Trophoblast cell (in vitro differentiated cells and primary cell): ENCODE data around the gene TENM4.

Source experiments
- DNase-seq, 2 donors: peaks; one replicate each; pipeline ENCODE4 v3.0.0-alpha.2; 2016
- H2AFZ ChIP-seq: 2 replicates; pipeline ENCODE4 v1.6.1; 2013; ENCODE audit warnings: low read length, moderate library complexity, mild to moderate bottlenecking; ENCODE audit not compliant: insufficient read depth, poor library complexity
- H2AK5ac ChIP-seq: 2 replicates; pipeline ENCODE4 v1.6.1; 2013; ENCODE audit warnings: mild to moderate bottlenecking, low read length
- H2BK120ac ChIP-seq: 2 replicates; pipeline ENCODE4 v1.6.1; 2013; ENCODE audit warnings: low read length, mild to moderate bottlenecking, moderate library complexity; ENCODE audit not compliant: insufficient read depth, poor library complexity
- H2BK12ac ChIP-seq: 2 replicates; pipeline ENCODE4 v1.6.1; 2013; ENCODE audit warnings: mild to moderate bottlenecking, low read length, moderate library complexity
- H2BK5ac ChIP-seq: 2 replicates; pipeline ENCODE4 v1.6.1; 2013; ENCODE audit warnings: low read length, low read depth, moderate library complexity, mild to moderate bottlenecking; ENCODE audit not compliant: poor library complexity
- H3K14ac ChIP-seq: 2 replicates; pipeline ENCODE4 v1.6.1; 2013; ENCODE audit warnings: mild to moderate bottlenecking, low read length
- H3K18ac ChIP-seq: 2 replicates; pipeline ENCODE4 v1.6.1; 2013; ENCODE audit warnings: mild to moderate bottlenecking, low read length
- H3K23ac ChIP-seq: 2 replicates; pipeline ENCODE4 v1.6.1; 2013; ENCODE audit warnings: low read length
- H3K27ac ChIP-seq: 2 replicates; pipeline ENCODE4 v1.5.1; 2013; ENCODE audit warnings: low read depth, mild to moderate bottlenecking, inconsistent platforms, low read length, moderate library complexity
- H3K27me3 ChIP-seq: 2 replicates; pipeline ENCODE4 v1.6.1; 2013; ENCODE audit warnings: inconsistent platforms, mild to moderate bottlenecking, low read length, moderate library complexity; ENCODE audit not compliant: insufficient read depth
- H3K36me3 ChIP-seq, 2 experiments: 1 replicate in 1 of 2; 2 replicates in 1 of 2; pipeline ENCODE4 v1.6.1; 2013; ENCODE audit warnings: low read length in 2 of 2, mild to moderate bottlenecking in 2 of 2, moderate library complexity in 1 of 2; ENCODE audit not compliant: insufficient read depth in 2 of 2, control insufficient read depth in 1 of 2
- H3K4ac ChIP-seq: 2 replicates; pipeline ENCODE4 v1.6.1; 2013; ENCODE audit warnings: low read depth, mild to moderate bottlenecking, low read length, moderate library complexity
- H3K4me1 ChIP-seq, 2 experiments: 1 replicate in 1 of 2; 2 replicates in 1 of 2; pipeline ENCODE4 v1.6.1; 2013; ENCODE audit warnings: low read length in 2 of 2, mild to moderate bottlenecking in 2 of 2, moderate library complexity in 1 of 2; ENCODE audit not compliant: insufficient read depth in 2 of 2, control insufficient read depth in 1 of 2
- H3K4me2 ChIP-seq: 2 replicates; pipeline ENCODE4 v1.6.1; 2013; ENCODE audit warnings: inconsistent platforms, mild to moderate bottlenecking, low read length, moderate library complexity
- H3K4me3 ChIP-seq: 2 replicates; pipeline ENCODE4 v1.5.1; 2013; ENCODE audit warnings: mild to moderate bottlenecking, low read depth, low read length, inconsistent platforms
- H3K79me1 ChIP-seq: one replicate; pipeline ENCODE4 v1.6.1; 2013; ENCODE audit warnings: low read length
- H3K79me2 ChIP-seq: 2 replicates; pipeline ENCODE4 v1.6.1; 2013; ENCODE audit warnings: low read length, mild to moderate bottlenecking; ENCODE audit not compliant: control insufficient read depth, insufficient read depth, poor library complexity
- H3K9ac ChIP-seq: 2 replicates; pipeline ENCODE4 v1.6.1; 2013; ENCODE audit warnings: mild to moderate bottlenecking, low read length
- H3K9me3 ChIP-seq: 2 replicates; pipeline ENCODE4 v1.6.1; 2013; ENCODE audit warnings: low read depth, mild to moderate bottlenecking, control low read depth, inconsistent platforms, low read length; ENCODE audit not compliant: insufficient read depth
- H4K12ac ChIP-seq: 2 replicates; pipeline ENCODE4 v1.6.1; 2013; ENCODE audit warnings: low read depth, mild to moderate bottlenecking, low read length, moderate library complexity
- H4K8ac ChIP-seq: 2 replicates; pipeline ENCODE4 v1.6.1; 2013; ENCODE audit warnings: low read depth, mild to moderate bottlenecking, low read length, moderate library complexity
- H4K91ac ChIP-seq: one replicate; pipeline ENCODE4 v1.6.1; 2013; ENCODE audit warnings: low read depth, mild to moderate bottlenecking, low read length, moderate library complexity
- WGBS: extraction: QIAGEN DNeasy Blood & Tissue Kit; methylation state at CpG from one replicate; pipeline ENCODE4 v1.1.7; 2013; ENCODE audit warnings: missing lambda C conversion rate; ENCODE audit not compliant: insufficient read length, insufficient coverage; ENCODE audit errors: extremely low coverage; 5-methylcytosine and 5-hydroxymethylcytosine counted together

Gene TENM4

DNA sequence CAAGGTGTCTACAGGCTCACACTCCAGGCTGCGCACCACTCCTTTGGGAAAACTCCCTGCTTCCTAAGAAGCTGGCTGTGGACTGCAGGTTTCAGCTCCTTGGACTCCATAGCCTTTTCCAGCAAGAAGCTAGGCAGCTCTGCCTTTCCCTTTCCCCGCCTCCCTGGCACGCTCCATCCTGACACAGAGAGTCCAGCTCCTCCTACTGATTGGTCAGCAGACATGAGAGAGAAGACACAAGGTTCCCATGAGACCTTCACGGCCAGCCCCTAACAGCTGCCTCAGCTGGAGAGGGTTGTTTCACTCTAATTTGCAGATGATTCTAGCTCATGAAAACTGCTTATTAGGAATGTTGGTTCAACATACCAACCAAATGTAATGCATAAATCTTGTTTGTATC, 27.6 kb downstream of the TENM4 start:
- Histone ChIP-seq H2BK120ac (no peak overlapping the region), H2AFZ (no peak overlapping the region), H3K4ac (no peak overlapping the region), H4K91ac (no peak overlapping the region), H2BK12ac (no peak overlapping the region), H3K18ac (no peak overlapping the region), H3K14ac (no peak overlapping the region), H3K4me1 (no peaks in the 10 kb centered on the region), H4K8ac (no peak overlapping the region), H3K79me2 (no peaks in the 10 kb centered on the region), H3K27ac (no peak overlapping the region), H3K79me1 (no peaks in the 10 kb centered on the region), H3K4me2 (no peak overlapping the region), H2AK5ac (no peak overlapping the region), H4K12ac (no peak overlapping the region), H3K23ac (no peak overlapping the region), H3K27me3 (no peaks in the 10 kb centered on the region), H3K9me3 (peaks cover 2% of the 10 kb centered on the region), H3K9ac (no peak overlapping the region), H3K36me3 (no peaks in the 10 kb centered on the region), H3K4me3 (no peak overlapping the region), H2BK5ac (no peak overlapping the region)
- DNase-seq, result no peak
- no CpG with 5 or more reads among the region's 4 CpGs for WGBS

DNA sequence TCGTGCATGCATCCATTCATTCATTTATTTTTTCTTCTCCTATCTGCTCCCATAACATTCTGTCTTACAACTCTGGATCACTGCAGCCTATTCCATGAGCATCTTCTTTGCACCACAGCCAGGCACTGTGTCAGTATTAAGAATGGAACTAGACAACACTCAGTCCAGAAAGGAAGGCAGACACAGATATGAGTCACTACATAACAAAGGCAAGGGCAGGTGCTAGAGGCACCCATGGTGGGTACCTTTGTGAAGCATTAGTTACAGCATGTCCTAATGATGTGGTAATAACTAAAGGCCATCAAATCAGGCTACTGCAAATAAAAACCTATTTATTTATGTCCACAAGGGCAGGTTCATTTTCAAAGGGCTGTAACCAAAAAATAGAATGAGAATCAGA, 28.1 kb downstream of the TENM4 start:
- H3K4me2 ChIP-seq, result no peak overlapping the region
- H3K14ac ChIP-seq, result no peak overlapping the region
- no peak overlapping the region for H2AK5ac ChIP-seq
- no peaks in the 10 kb centered on the region for H3K4me1 ChIP-seq
- no peak overlapping the region for H2BK5ac ChIP-seq
- no peak overlapping the region for H3K18ac ChIP-seq
- H3K4ac ChIP-seq, result no peak overlapping the region
- H4K91ac ChIP-seq, result no peak overlapping the region
- H3K79me1 ChIP-seq, result no peaks in the 10 kb centered on the region
- H3K27ac ChIP-seq, result no peak overlapping the region
- H2BK120ac ChIP-seq, result no peak overlapping the region
- no peak overlapping the region for H4K12ac ChIP-seq
- H3K4me3 ChIP-seq, result no peak overlapping the region
- no peak for DNase-seq
- H3K23ac ChIP-seq, result no peak overlapping the region
- no peak overlapping the region for H2BK12ac ChIP-seq
- peaks cover 2% of the 10 kb centered on the region for H3K9me3 ChIP-seq
- no peaks in the 10 kb centered on the region for H3K79me2 ChIP-seq
- H4K8ac ChIP-seq, result no peak overlapping the region
- H2AFZ ChIP-seq, result no peak overlapping the region
- no peaks in the 10 kb centered on the region for H3K27me3 ChIP-seq
- no peak overlapping the region for H3K9ac ChIP-seq
- H3K36me3 ChIP-seq, result no peaks in the 10 kb centered on the region
- no CpG with 5 or more reads among the region's 1 CpG for WGBS

DNA sequence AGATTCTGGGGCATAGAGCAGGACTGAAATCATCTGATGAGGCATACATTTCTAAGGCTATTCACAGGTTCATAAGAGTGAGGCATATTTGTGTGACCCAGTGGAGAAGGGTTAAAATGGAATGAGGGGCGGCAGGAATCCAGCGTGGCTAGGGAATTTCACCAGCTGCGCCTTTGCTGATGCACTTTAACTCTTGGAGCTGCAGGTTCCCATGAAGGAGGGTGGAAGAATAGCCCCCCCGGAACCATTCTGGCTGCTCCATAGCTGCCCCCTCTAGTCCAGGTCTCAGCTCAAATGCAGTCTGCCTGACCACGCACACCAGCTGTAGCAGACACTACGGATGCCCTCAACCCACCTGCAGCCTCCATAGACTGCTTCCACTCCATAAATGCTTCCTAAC, 31.5 kb downstream of the TENM4 start:
- Histone ChIP-seq H3K4me2 (no peak overlapping the region), H2AK5ac (no peak overlapping the region), H3K36me3 (no peaks in the 10 kb centered on the region), H3K18ac (no peak overlapping the region), H3K4me3 (no peak overlapping the region), H4K91ac (no peak overlapping the region), H3K9me3 (peaks cover 2% of the 10 kb centered on the region), H3K4ac (no peak overlapping the region), H3K27me3 (no peaks in the 10 kb centered on the region), H3K4me1 (no peaks in the 10 kb centered on the region), H3K79me1 (no peaks in the 10 kb centered on the region), H3K79me2 (no peaks in the 10 kb centered on the region), H3K23ac (no peak overlapping the region), H2BK12ac (no peak overlapping the region), H4K8ac (no peak overlapping the region), H2BK5ac (no peak overlapping the region), H3K9ac (no peak overlapping the region), H2BK120ac (no peak overlapping the region), H3K14ac (no peak overlapping the region), H3K27ac (no peak overlapping the region), H2AFZ (no peak overlapping the region), H4K12ac (no peak overlapping the region)
- DNase-seq, result no peak
- WGBS, result no CpG with 5 or more reads among the region's 6 CpGs

DNA sequence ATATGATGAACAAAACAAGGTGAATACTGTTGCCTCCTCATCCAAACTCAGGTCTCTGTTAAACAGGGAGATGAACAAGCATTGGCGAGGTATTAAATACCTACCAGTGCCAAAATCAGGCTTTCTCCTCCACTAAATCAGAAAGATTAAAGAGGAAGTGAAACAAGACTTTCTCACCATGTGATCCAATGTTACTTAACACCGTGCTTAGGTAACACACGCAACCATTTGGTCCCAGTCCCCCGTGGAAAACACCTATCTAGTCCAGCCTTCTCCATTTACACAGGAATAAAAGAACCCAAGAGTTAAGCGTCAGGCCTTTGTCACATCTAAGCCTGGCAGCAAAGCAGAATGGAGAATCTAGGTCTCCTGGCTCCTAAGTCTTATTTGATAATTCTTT, 34.5 kb downstream of the TENM4 start:
- Histone ChIP-seq H3K18ac (no peak overlapping the region), H4K91ac (no peak overlapping the region), H3K4me1 (no peaks in the 10 kb centered on the region), H2BK5ac (no peak overlapping the region), H4K12ac (no peak overlapping the region), H3K27ac (no peak overlapping the region), H3K27me3 (no peaks in the 10 kb centered on the region), H3K4ac (no peak overlapping the region), H2BK12ac (no peak overlapping the region), H3K79me2 (no peaks in the 10 kb centered on the region), H4K8ac (no peak overlapping the region), H3K9me3 (peaks cover 2% of the 10 kb centered on the region), H2AK5ac (no peak overlapping the region), H3K79me1 (no peaks in the 10 kb centered on the region), H3K9ac (no peak overlapping the region), H2BK120ac (no peak overlapping the region), H3K23ac (no peak overlapping the region), H3K36me3 (no peaks in the 10 kb centered on the region), H3K4me2 (no peak overlapping the region), H3K14ac (no peak overlapping the region), H2AFZ (no peak overlapping the region), H3K4me3 (no peak overlapping the region)
- no peak for DNase-seq
- WGBS, result no CpG with 5 or more reads among the region's 5 CpGs
